SK-N-MC (cell line): ENCODE measurements around the gene PACS2.

Source experiments
- DNase-seq: peaks from one replicate; pipeline ENCODE4 v3.0.0-alpha.2; 2011; ENCODE audit warnings: low read depth, low spot score
- H3K27ac ChIP-seq: fragments of 200-600 bp; sonication (generic); 2 replicates; pipeline ENCODE4 v1.5.1; 2016; ENCODE audit warnings: mixed run types
- H3K36me3 ChIP-seq: fragments of 200-600 bp; sonication (generic); 2 replicates; pipeline ENCODE4 v1.6.1; 2017; ENCODE audit warnings: antibody characterized with exemption, low read length, mixed read lengths; ENCODE audit not compliant: insufficient read depth
- H3K4me3 ChIP-seq: fragments of 200-600 bp; sonication (generic); 2 replicates; pipeline ENCODE4 v1.5.1; 2016
- H3K9ac ChIP-seq: fragments of 200-600 bp; sonication (generic); 2 replicates; pipeline ENCODE4 v1.8.0; 2017; ENCODE audit warnings: mixed run types, mixed read lengths; ENCODE audit not compliant: insufficient read length
- H3K9me3 ChIP-seq: fragments of 200-600 bp; sonication (generic); 2 replicates; pipeline ENCODE4 v1.6.1; 2017; ENCODE audit warnings: low read depth, mild to moderate bottlenecking, antibody characterized with exemption, low read length, moderate library complexity, mixed read lengths
- EZH2 ChIP-seq: fragments of 200-600 bp; sonication (generic); IDR thresholded peaks from one replicate; pipeline ENCODE4 v1.6.1; 2017; ENCODE audit warnings: antibody characterized with exemption
- FOXP2 ChIP-seq: optimal IDR thresholded peaks from 2 replicates; pipeline ENCODE3; 2011; ENCODE audit warnings: mild to moderate bottlenecking, moderate library complexity; ENCODE audit not compliant: insufficient read depth; ENCODE audit errors: extremely low read length, control extremely low read depth
- POLR2AphosphoS5 ChIP-seq: IDR thresholded peaks from 2 replicates; pipeline ENCODE4 v1.6.1; 2012; ENCODE audit warnings: mild to moderate bottlenecking, low read depth, low read length, borderline replicate concordance

PACS2 gene

GRCh38 chr14:105368910-105369652, 54.5 kb downstream of the PACS2 start:
- Histone ChIP-seq H3K9ac (no peak overlapping the region), H3K36me3 (no peaks in the 10 kb centered on the region), H3K4me3 (no peak overlapping the region), H3K27ac (no peak overlapping the region), H3K9me3 (no peaks in the 10 kb centered on the region)
- no peak for DNase-seq
- no peak for TF ChIP-seq EZH2
- TF ChIP-seq POLR2AphosphoS5, result no peak
- no peak for TF ChIP-seq FOXP2

GRCh38 chr14:105369653-105370040, 55.1 kb downstream of the PACS2 start:
- no peak for DNase-seq
- no peak for TF ChIP-seq EZH2
- TF ChIP-seq FOXP2, result no peak
- no peak for TF ChIP-seq POLR2AphosphoS5
- H3K36me3 ChIP-seq, result no peaks in the 10 kb centered on the region
- no peak overlapping the region for H3K9ac ChIP-seq
- no peak overlapping the region for H3K27ac ChIP-seq
- H3K4me3 ChIP-seq, result no peak overlapping the region
- H3K9me3 ChIP-seq, result no peaks in the 10 kb centered on the region

DNA sequence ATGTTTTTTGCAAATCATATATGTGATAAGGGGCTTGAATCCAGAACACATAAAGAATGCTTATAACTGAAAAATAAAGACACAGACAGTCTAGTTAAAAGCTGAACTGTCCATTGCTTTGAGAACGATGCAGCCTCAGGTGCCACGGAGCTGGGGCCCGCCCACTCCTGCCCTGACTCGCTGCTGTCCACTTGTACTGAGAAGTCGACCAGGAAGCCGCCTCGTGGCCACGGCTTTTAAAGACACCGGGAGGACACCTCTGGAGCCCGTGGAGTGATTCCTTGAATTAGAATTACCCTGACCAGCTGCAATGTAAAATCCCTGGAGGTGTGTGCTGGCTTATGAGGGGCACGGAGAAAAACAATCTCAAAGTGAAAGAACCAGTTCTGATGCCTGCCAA, 59.8 kb downstream of the PACS2 start:
- no peaks in the 10 kb centered on the region for H3K9me3 ChIP-seq
- no peak for DNase-seq
- no peak overlapping the region for H3K27ac ChIP-seq
- TF ChIP-seq EZH2 (no peak), FOXP2 (no peak), POLR2AphosphoS5 (no peak)
- H3K9ac ChIP-seq, result no peak overlapping the region
- H3K36me3 ChIP-seq, result no peaks in the 10 kb centered on the region
- H3K4me3 ChIP-seq, result no peak overlapping the region

GRCh38 chr14:105375635-105376057, 61.1 kb downstream of the PACS2 start:
- Histone ChIP-seq H3K36me3 (no peaks in the 10 kb centered on the region), H3K9ac (no peak overlapping the region)
- DNase-seq, result no peak

GRCh38 chr14:105376521-105377440, 62.2 kb downstream of the PACS2 start:
- H3K9ac ChIP-seq, result no peak overlapping the region
- no peak for DNase-seq
- H3K4me3 ChIP-seq, result no peak overlapping the region
- no peaks in the 10 kb centered on the region for H3K36me3 ChIP-seq
- H3K9me3 ChIP-seq, result no peaks in the 10 kb centered on the region
- no peak overlapping the region for H3K27ac ChIP-seq
- TF ChIP-seq FOXP2, result no peak

More at GRCh38 chr14:105375635-105376057, 61.1 kb downstream of the PACS2 start:
- Histone ChIP-seq H3K27ac (no peak overlapping the region), H3K4me3 (no peak overlapping the region), H3K9me3 (no peaks in the 10 kb centered on the region)
- TF ChIP-seq EZH2, result no peak
- no peak for TF ChIP-seq POLR2AphosphoS5
- TF ChIP-seq FOXP2, result no peak

- no peak for DNase-seq
- H3K27ac ChIP-seq, result no peak overlapping the region
- TF ChIP-seq EZH2 (no peak), FOXP2 (no peak), POLR2AphosphoS5 (no peak)
- no peak overlapping the region for H3K4me3 ChIP-seq
- H3K9ac ChIP-seq, result no peak overlapping the region
- H3K36me3 ChIP-seq, result no peaks in the 10 kb centered on the region
- no peaks in the 10 kb centered on the region for H3K9me3 ChIP-seq
Observed at GRCh38 chr14:105377555-105378182, 63.1 kb downstream of the PACS2 start.

DNA sequence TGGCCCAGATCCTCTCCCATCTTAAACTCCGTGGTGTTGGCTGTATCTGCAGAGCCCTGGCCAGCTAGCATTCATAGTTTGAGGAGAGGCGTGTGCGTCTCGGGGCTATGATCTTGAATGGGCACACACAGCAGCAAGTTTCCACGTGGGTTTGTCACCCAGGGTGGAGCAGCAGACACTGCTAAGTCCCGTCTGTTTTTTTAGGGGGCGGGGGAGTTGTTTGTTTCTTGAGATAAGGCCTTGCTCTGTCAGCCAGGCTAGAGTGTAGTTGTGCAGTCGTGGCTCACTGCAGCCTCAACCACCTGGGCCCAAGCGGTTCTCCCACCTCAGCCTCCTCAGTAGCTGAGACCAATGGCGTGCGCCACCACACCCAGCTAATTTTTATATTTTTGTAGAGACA, 63.7 kb downstream of the PACS2 start:
- TF ChIP-seq EZH2 (no peak), POLR2AphosphoS5 (no peak), FOXP2 (no peak)
- no peaks in the 10 kb centered on the region for H3K36me3 ChIP-seq
- H3K4me3 ChIP-seq, result no peak overlapping the region
- no peak overlapping the region for H3K9ac ChIP-seq
- no peak for DNase-seq
- H3K9me3 ChIP-seq, result no peaks in the 10 kb centered on the region
- no peak overlapping the region for H3K27ac ChIP-seq
